Measurements from ENCODE around the gene GATAD2A.

Gene GATAD2A

GRCh38 chr19:19422156-19422555, 16.7 kb downstream of the GATAD2A start:
- no peak for DNase-seq (ENCODE audit: low spot score)

DNA sequence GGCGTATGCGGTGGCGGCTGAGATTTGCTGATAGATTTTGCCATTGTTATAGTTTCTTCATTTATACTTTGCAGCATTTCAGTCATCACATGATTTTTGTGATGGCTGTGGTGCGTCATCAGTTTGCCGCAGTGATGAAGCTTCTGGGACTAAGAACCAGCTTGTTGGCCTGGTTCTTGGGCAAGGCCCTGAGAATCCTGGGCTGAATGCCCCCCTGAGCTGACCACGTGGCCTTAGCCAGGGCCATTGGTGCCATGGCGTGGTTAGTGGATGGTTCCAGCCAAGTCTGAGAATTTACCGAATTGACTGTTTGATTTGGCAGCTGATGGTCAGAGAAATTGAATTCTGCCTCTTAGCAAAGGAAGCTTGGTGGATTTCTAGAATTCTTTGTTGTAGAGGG, 17.8 kb downstream of the GATAD2A start:
- no peak for DNase-seq (ENCODE audit: low spot score)

- no peak for DNase-seq (ENCODE audit: low spot score)
These were observed 19.8 kb downstream of the GATAD2A start for GRCh38 chr19:19425170-19425875.

- no peak for DNase-seq (ENCODE audit: low spot score)
These were observed 20.7 kb downstream of the GATAD2A start for GRCh38 chr19:19426216-19426615.

- DNase-seq (ENCODE audit: low spot score) = no peak
These were observed 21.3 kb downstream of the GATAD2A start for GRCh38 chr19:19426799-19427198.

GRCh38 chr19:19427302-19427701, 21.8 kb downstream of the GATAD2A start:
- no peak for DNase-seq (ENCODE audit: low spot score)

DNA sequence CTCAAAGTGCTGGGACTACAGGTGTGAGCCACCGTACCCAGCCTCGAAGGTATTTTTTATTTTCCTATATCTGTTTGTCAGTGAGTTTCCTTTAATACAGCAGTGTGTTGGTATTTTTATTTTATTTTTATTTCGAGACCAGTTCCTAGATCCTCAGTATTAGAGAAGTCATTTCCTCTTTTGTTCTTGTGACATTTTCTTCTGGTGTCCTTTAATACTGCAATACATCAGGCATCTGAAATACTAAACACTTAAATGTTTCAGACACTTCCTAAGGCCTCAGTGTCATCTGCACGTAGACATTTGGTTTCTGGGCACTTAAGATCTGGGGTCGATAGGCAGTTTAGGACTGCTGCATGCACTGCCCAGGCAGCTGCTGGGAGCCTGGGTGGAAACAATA, 22.5 kb downstream of the GATAD2A start:
- DNase-seq (ENCODE audit: low spot score) = no peak

GRCh38 chr19:19428746-19429145, 23.3 kb downstream of the GATAD2A start:
- no peak for DNase-seq (ENCODE audit: low spot score)

GRCh38 chr19:19429361-19429760, 23.9 kb downstream of the GATAD2A start:
- no peak for DNase-seq (ENCODE audit: low spot score)

DNA sequence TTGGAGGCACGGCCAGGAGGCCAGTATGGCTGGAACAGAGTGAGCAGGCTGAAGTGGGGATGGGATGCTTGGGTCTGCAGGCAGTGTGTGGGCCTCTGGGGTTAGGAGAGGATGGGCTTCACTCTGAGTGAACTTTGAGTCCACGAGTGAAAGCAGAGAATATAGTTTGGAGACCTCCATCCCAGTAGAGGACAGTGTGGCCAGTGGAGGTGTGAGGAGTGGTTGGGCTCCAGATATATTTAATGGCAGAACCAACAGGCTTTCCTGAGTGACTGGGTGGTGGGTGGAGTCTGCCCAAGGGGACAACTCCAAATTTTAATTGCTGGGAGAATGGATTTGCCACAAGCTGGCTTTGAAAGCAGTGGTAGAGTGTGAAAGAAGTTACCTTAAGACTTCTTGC, 27.3 kb downstream of the GATAD2A start:
- no peak for DNase-seq (ENCODE audit: low spot score)

- no peak for DNase-seq (ENCODE audit: low spot score)
These were observed 28.3 kb downstream of the GATAD2A start for GRCh38 chr19:19433666-19434213.

GRCh38 chr19:19434483-19435045, 29.1 kb downstream of the GATAD2A start:
- no peak for DNase-seq (ENCODE audit: low spot score)

GRCh38 chr19:19436137-19436691, 30.7 kb downstream of the GATAD2A start:
- no peak for DNase-seq (ENCODE audit: low spot score)

DNA sequence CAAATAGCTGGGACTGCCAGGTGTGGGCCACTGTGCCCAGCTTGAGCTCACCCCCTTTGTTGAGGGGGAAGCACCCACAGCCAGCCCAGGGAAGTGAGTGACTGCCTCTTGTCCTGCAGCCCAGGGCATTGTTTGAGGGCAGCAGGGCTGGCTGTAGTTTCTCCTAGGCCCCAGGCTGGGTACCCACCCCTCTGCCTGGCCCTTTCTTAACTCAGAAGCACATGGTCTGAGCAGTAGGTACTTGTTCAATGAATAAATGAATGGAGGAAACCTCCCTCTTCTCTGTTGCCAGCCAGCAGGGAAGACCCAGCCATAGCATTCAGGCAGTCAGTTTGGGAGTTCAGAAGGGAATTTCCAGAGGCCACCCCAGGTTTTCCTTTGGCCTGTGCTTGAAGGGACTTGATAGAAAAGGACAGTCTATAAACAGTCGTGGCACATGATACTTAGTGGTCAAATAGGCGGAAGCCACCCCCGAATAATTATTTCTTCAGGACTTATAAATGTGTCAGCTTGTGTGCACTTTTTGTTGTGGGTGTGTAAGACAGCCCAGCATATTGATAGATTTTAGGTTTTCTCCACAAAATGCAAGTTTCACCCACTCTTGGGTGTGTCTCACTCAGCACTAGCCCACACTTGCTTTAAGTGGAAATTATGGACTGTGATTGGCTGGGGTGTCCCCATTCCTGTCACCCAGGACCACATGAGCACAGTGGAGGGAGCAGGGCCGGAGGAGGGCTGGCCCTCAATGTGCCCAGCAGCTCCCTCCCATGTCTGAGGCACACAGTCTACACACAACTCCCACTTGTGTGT, 33.1 kb downstream of the GATAD2A start:
- DNase-seq (ENCODE audit: low spot score) = no peak

DNA sequence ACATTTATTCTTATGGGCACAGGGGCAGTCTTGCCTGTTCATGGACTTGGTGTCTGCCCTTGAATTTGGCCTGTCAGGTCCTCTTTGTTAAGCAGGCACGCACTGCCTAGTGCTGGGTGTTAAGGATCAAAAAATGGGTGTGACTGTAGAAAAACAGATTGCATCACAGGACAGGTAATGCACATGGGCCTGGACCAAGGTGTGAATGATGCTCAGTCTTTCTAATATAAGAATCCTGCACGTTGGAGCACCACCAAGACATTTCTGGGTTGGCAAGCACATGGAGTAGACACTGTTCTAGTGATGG, 33.7 kb downstream of the GATAD2A start:
- no peak for DNase-seq (ENCODE audit: low spot score)

DNA sequence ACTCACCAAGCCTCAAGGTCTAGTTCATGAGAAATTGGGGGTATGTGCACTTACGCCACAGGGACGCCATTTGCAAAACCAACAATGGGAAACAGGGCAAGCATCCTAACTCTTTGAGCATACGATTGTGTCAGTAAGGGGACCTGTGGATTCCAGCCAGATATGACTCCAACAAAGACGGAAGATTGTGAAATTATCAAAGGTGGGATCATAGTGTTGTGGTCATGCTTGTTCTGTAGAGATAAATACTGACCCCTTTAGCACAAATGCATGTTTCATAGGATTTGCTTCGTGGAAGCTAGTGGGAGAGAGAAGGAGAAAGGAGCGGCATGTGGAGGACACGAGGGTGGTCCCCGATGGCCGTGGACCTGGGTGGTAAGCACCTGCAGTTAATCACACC, 37.8 kb downstream of the GATAD2A start:
- DNase-seq (ENCODE audit: low spot score) = no peak

- no peak for DNase-seq (ENCODE audit: low spot score)
These were observed 38.6 kb downstream of the GATAD2A start for GRCh38 chr19:19443902-19444680.

- no peak for DNase-seq (ENCODE audit: low spot score)
These were observed 39.2 kb downstream of the GATAD2A start for GRCh38 chr19:19444681-19445155.

- no peak for DNase-seq (ENCODE audit: low spot score)
These were observed 39.8 kb downstream of the GATAD2A start for GRCh38 chr19:19445288-19445687.

DNA sequence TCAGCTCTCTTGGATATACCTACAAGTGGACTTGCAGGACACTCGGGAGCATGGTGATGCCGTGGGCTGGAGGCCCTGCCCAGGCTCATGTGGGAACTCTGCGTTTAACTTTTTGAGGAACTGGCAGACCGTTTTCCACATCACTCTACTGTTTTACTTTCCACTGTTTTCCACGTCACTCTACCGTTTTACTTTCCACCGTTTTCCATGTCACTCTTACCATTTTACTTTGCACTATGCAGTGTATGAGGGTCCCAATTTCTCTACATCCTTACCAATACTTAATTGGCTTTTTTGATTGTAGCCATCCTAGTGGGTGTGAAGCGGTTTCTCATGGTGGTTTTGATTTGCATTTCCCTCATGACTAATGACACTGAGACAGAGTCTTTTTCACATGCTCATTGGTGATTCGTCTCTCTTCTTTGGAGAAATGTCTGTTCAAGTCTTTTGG, 40.5 kb downstream of the GATAD2A start:
- no peak for DNase-seq (ENCODE audit: low spot score)

DNA sequence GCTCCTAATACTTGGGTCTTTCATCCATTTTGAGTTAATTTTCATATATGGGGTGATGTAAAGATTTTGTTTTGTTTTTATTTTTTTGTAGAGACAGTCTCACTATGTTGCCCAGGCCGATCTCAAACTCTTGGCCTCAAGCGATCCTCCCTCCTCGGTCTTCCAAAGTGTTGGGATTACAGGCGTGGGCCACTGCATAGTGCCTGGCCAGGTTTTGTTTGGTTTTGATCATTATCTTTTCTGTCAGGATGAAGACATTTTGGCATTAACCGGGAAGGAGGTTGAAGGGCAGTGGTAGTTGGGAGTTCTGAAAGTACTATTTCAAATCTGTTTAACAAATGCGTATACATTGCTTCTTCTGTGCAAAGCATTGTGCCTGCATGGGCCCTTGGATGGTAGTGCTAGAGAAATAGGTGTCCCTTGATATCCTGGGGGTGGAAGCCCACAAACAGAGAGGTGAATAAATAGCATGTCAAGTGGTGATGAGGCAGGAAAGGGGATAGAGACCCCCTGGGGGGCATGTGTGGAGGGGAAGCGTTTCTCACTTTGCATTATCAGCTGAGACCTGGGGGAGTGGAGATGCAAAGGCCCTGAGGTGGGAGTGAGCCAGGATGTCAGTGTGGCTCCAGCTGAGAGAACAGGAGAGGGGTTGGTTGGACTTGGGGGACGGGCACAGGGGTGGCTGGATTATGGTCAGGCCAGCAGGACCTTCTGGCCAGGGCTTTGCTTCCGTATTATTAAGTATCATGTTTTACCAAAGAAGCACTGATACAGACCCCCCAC, 41.4 kb downstream of the GATAD2A start:
- DNase-seq (ENCODE audit: low spot score) = no peak

All from Ammon's horn (tissue), 1 donor.